Neural progenitor cell (in vitro differentiated cells): ENCODE measurements around the gene CCDC89. TPM values are rescaled to one million over a fixed set of nuclear protein-coding genes. Genes with fewer than 3 reads are reported as not detected.

ENCODE experiments used
- DNase-seq: peaks from one replicate; pipeline ENCODE4 v3.0.0-alpha.2; 2016; ENCODE audit warnings: low spot score
- H2AFZ ChIP-seq: fragments of 200-600 bp; sonication (generic); replicated peaks from 2 replicates; pipeline ENCODE4 v1.6.1; 2016; ENCODE audit warnings: antibody characterized with exemption
- H3F3A ChIP-seq: fragments of 200-600 bp; sonication (generic); 2 replicates; pipeline ENCODE4 v1.6.1; 2016; ENCODE audit warnings: antibody characterized with exemption, low read depth
- H3K27ac ChIP-seq: fragments of 200-600 bp; sonication (generic); 2 replicates; pipeline ENCODE4 v1.5.1; 2016; ENCODE audit warnings: mild to moderate bottlenecking
- H3K27me3 ChIP-seq: fragments of 200-600 bp; sonication (generic); 2 replicates; pipeline ENCODE4 v1.6.1; 2016; ENCODE audit warnings: mild to moderate bottlenecking, moderate library complexity
- H3K36me3 ChIP-seq: fragments of 200-600 bp; sonication (generic); 2 replicates; pipeline ENCODE4 v1.5.1; 2016
- H3K4me1 ChIP-seq: fragments of 200-600 bp; sonication (generic); 2 replicates; pipeline ENCODE4 v1.6.1; 2016; ENCODE audit warnings: mixed run types
- H3K4me2 ChIP-seq: fragments of 200-600 bp; sonication (generic); 2 replicates; pipeline ENCODE4 v1.6.1; 2016
- H3K4me3 ChIP-seq: fragments of 200-600 bp; sonication (generic); 2 replicates; pipeline ENCODE4 v1.5.1; 2016
- H3K79me2 ChIP-seq: fragments of 200-600 bp; sonication (generic); 2 replicates; pipeline ENCODE4 v1.6.1; 2016; ENCODE audit warnings: low read depth
- H3K9ac ChIP-seq: fragments of 200-600 bp; sonication (generic); 2 replicates; pipeline ENCODE4 v1.6.1; 2016
- H3K9me3 ChIP-seq: fragments of 200-600 bp; sonication (generic); 2 replicates; pipeline ENCODE4 v1.5.1; 2016; ENCODE audit warnings: low read depth
- H4K20me1 ChIP-seq: fragments of 200-600 bp; sonication (generic); 2 replicates; pipeline ENCODE4 v1.6.1; 2016; ENCODE audit warnings: low read depth
- H3K27ac Mint-ChIP-seq: 3 replicates; pipeline ENCODE4 v1.8.0; 2021; ENCODE audit warnings: mixed read lengths
- H3K27me3 Mint-ChIP-seq: 2 replicates; pipeline ENCODE4 v1.8.0; 2022; ENCODE audit warnings: low read depth, mild to moderate bottlenecking, inconsistent platforms, moderate library complexity, mixed read lengths; ENCODE audit not compliant: insufficient read depth
- H3K36me3 Mint-ChIP-seq: 3 replicates; pipeline ENCODE4 v1.8.0; 2021; ENCODE audit warnings: mixed read lengths
- H3K4me1 Mint-ChIP-seq: 3 replicates; pipeline ENCODE4 v1.8.0; 2021; ENCODE audit warnings: mixed read lengths
- H3K4me3 Mint-ChIP-seq: 3 replicates; pipeline ENCODE4 v1.8.0; 2021; ENCODE audit warnings: mild to moderate bottlenecking, moderate library complexity, mixed read lengths
- H3K9me3 Mint-ChIP-seq: 3 replicates; pipeline ENCODE4 v1.8.0; 2020; ENCODE audit warnings: mixed read lengths
- CTCF ChIP-seq: fragments of 200-600 bp; sonication (generic); IDR thresholded peaks from 2 replicates; pipeline ENCODE4 v1.5.1; 2017; ENCODE audit warnings: antibody characterized with exemption, mild to moderate bottlenecking
- EZH2 ChIP-seq: fragments of 200-600 bp; sonication (generic); IDR thresholded peaks from 2 replicates; pipeline ENCODE4 v1.6.1; 2017; ENCODE audit warnings: antibody characterized with exemption, mild to moderate bottlenecking, moderate library complexity
- EZH2phosphoT487 ChIP-seq: fragments of 200-600 bp; sonication (generic); IDR thresholded peaks from 2 replicates; pipeline ENCODE4 v1.6.1; 2017; ENCODE audit warnings: antibody characterized with exemption
- total RNA-seq: library from RNA; depleted of rRNA; stranded (reverse); fragments of >200 nt; gene quantifications from 2 replicates; pipeline ENCODE4 v1.2.3, GENCODE V29; 2015; ENCODE audit warnings: low replicate concordance

CCDC89 gene
- total RNA-seq, 1 donor from 2014 or later = not detected

- TF ChIP-seq EZH2 = no peak
- no peak for TF ChIP-seq CTCF
- no peak for TF ChIP-seq EZH2phosphoT487
- Histone ChIP-seq H3K9me3 (no peaks in the 10 kb centered on the region), H3K9ac (peak overlapping the region; percentile 18), H3K27me3 (no peaks in the 10 kb centered on the region), H3K27ac (peak overlapping the region; percentile 94), H3K4me2 (peak overlapping the region; percentile 77), H3F3A (peaks cover 35% of the 10 kb centered on the region), H3K4me1 (peaks cover 62% of the 10 kb centered on the region), H4K20me1 (no peaks in the 10 kb centered on the region), H2AFZ (no peak overlapping the region), H3K79me2 (peaks cover 14% of the 10 kb centered on the region), H3K36me3 (no peaks in the 10 kb centered on the region), H3K4me3 (peak overlapping the region; percentile 41)
- Mint-ChIP-seq H3K4me3 (peak overlapping the region; percentile 83), H3K27ac (no peak overlapping the region), H3K27me3 (no peaks in the 10 kb centered on the region), H3K9me3 (no peaks in the 10 kb centered on the region), H3K4me1 (peaks cover 54% of the 10 kb centered on the region), H3K36me3 (no peaks in the 10 kb centered on the region)
- no peak for DNase-seq
These were observed 31.4 kb upstream of the CCDC89 start for GRCh38 chr11:85717429-85717828.

GRCh38 chr11:85712953-85713352, 27.0 kb upstream of the CCDC89 start:
- Histone ChIP-seq H3K36me3 (no peaks in the 10 kb centered on the region), H3K9ac (no peak overlapping the region), H3K4me3 (no peak overlapping the region), H3K27me3 (no peaks in the 10 kb centered on the region), H4K20me1 (no peaks in the 10 kb centered on the region), H3K9me3 (no peaks in the 10 kb centered on the region), H3F3A (peaks cover 8% of the 10 kb centered on the region), H3K79me2 (peaks cover 14% of the 10 kb centered on the region), H2AFZ (no peak overlapping the region), H3K4me2 (no peak overlapping the region), H3K27ac (no peak overlapping the region), H3K4me1 (peaks cover 30% of the 10 kb centered on the region)
- no peaks in the 10 kb centered on the region for H3K27me3 Mint-ChIP-seq
- H3K27ac Mint-ChIP-seq = no peak overlapping the region
- no peak for TF ChIP-seq CTCF
- no peak for TF ChIP-seq EZH2phosphoT487
- TF ChIP-seq EZH2 = no peak
- no peaks in the 10 kb centered on the region for H3K36me3 Mint-ChIP-seq
- H3K4me1 Mint-ChIP-seq = peaks cover 29% of the 10 kb centered on the region
- no peak overlapping the region for H3K4me3 Mint-ChIP-seq
- no peak for DNase-seq
- H3K9me3 Mint-ChIP-seq = no peaks in the 10 kb centered on the region

- Histone ChIP-seq H3K4me2 (no peak overlapping the region), H3F3A (no peaks in the 10 kb centered on the region), H3K4me3 (no peak overlapping the region), H3K9ac (no peak overlapping the region), H3K36me3 (no peaks in the 10 kb centered on the region), H3K79me2 (peaks cover 5% of the 10 kb centered on the region), H2AFZ (no peak overlapping the region), H4K20me1 (no peaks in the 10 kb centered on the region), H3K9me3 (no peaks in the 10 kb centered on the region), H3K27me3 (no peaks in the 10 kb centered on the region), H3K4me1 (peaks cover 10% of the 10 kb centered on the region), H3K27ac (no peak overlapping the region)
- no peak for DNase-seq
- Mint-ChIP-seq H3K9me3 (no peaks in the 10 kb centered on the region), H3K4me1 (peaks cover 8% of the 10 kb centered on the region), H3K4me3 (no peak overlapping the region), H3K27me3 (no peaks in the 10 kb centered on the region), H3K36me3 (no peaks in the 10 kb centered on the region), H3K27ac (no peak overlapping the region)
- TF ChIP-seq CTCF (no peak), EZH2 (no peak), EZH2phosphoT487 (no peak)
These were observed 24.9 kb upstream of the CCDC89 start for GRCh38 chr11:85710917-85711316.
